HuH-7 (cell line): Measurements from ENCODE around the gene TSBP1.
"Not testable (repeated sequence)": the region's sequence is repeated elsewhere in the genome, so short reads cannot be mapped to it uniquely, and the experiment has no call there.

Source experiments
- DNase-seq: peaks from one replicate; pipeline ENCODE4 v3.0.0; 2011; ENCODE audit warnings: low spot score

Gene TSBP1

GRCh38 chr6:32288426-32288825, 83.3 kb downstream of the TSBP1 start:
- no peak for DNase-seq

GRCh38 chr6:32273801-32274577, 97.7 kb downstream of the TSBP1 start:
- not testable (repeated sequence) for DNase-seq

- no peak for DNase-seq
Measured at GRCh38 chr6:32271429-32271828, 100.3 kb downstream of the TSBP1 start.

DNA sequence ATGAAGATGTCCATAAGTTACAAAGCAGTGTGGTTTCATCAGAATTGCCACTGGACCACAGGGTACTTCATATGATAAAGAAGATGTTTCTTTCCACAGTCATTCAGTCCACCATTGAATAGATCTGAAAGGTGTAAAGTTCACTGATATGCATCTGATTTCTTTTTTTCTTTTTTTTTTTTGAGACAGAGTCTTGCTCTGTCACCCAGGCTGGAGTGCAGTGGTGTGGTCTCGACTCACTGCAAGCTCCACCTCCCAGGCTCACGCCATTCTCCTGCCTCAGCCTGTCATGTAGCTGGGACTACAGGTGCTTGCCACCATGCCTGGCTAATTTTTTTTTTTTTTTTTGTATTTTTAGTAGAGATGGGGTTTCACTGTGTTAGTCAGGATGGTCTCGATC, 103.2 kb downstream of the TSBP1 start:
- not testable (repeated sequence) for DNase-seq

GRCh38 chr6:32267035-32267434, 104.7 kb downstream of the TSBP1 start:
- no peak for DNase-seq

- not testable (repeated sequence) for DNase-seq
Measured at GRCh38 chr6:32257262-32257661, 114.4 kb downstream of the TSBP1 start.

GRCh38 chr6:32255199-32256153, 116.2 kb downstream of the TSBP1 start:
- DNase-seq, result peak; percentile 47

DNA sequence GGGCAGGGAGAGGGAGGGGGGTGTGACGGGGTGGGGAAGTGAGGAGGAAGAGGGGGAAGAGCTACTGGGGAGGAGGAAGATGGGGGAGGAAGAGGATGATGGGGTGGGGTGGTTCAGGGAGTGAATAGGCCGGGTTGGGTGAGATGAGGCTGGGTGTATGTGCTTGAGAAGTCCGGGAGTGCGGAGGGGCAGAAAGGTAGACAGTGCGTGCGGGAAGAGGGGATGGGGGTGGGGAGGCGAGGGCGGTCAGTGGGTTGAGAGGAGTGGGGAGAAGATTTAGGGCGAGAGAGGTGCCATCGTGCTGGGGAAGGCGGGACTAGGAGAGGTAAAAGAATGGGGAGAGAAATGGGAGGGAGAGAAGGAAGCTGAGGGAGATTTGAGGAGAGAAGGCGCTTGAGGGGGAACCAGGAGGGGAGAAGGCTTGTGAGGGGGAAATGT, 116.9 kb downstream of the TSBP1 start:
- no peak for DNase-seq

DNA sequence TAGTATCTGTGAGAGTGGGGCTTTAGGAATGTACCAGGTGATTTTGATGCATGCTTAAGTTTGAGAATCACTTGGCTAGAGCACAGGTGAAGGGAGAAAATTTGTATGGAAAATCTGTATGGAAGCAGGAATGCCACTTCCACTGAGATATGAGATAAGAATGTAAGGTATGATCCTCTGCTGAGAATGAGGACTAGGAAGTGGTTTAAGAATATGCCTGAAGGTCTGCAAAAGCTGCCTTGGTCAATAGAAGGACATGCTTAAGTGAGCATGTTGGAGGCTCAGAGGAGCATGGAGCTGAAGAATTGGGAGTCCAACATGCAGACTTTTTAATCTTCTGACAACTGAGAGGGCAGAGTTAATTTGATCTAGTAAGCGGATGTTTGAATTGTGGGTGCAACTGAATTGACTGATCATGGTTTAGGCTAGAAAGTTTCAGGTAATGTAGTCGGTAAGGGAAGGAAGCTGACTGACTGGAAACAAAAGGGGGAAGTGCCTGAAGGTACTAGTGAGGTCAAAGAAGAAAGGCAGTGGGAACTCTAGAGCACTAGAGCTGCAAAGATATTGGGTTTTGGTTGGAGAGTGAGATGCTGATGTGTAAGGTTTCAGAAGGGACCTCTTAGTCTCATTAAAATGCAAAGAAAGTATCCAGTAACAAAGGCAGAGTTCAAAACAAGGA, 119.2 kb downstream of the TSBP1 start:
- DNase-seq, result no peak

DNA sequence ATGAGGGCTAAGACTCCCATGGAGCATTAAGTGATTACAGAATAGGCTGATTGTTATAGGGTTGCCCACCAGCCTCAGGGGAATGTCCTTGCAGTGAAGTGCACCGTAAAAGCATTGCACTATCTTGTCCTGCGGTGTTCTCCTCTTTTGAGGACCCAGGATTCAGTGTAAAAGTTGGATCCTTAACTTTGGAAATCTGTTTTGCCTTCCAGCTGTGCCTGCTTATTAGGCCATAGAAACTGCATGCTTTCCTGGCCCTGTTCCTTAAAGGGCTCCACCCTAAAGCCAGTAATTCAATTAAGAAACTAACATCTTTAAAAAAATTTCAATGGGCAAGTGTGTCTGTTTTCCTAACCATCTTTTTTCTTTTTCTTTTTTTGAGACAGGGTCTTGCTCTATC, 122.4 kb downstream of the TSBP1 start:
- no peak for DNase-seq

DNA sequence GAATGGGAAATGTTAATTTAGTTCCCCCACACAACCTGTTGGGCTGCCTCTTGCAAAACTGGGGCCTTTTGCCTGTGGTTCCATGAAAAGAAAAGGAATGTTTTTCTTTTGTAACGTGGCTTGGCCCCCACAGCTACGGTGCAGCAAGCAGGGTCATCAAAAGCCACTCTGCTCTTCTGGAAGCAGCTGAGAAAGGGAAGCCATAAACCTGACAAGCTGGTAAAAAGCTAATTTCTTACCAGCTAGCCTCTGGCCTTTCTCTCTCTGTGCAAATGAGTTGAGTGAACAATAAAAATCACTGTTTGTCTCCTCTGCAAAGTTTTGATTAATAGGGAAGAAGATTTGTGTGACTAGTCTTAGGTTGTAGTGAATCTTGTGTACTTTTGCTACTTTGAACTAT, 124.3 kb downstream of the TSBP1 start:
- DNase-seq, result no peak

GRCh38 chr6:32244946-32245398, 126.7 kb downstream of the TSBP1 start:
- peak; percentile 57 for DNase-seq

GRCh38 chr6:32244270-32244669, 127.4 kb downstream of the TSBP1 start:
- DNase-seq, result no peak
